PC-9 (cell line): ENCODE data around the gene KY.

Experiments
- EZH2 ChIP-seq: fragments of 200-600 bp; sonication (generic); IDR thresholded peaks from 2 replicates; pipeline ENCODE4 v1.8.0; 2017; ENCODE audit warnings: antibody characterized with exemption, low read depth
- TF ChIP-seq, protein P1 (sequence below): fragments of 200-600 bp; sonication (generic); conservative IDR thresholded peaks from 2 replicates; pipeline ENCODE4 v1.6.1; 2017; ENCODE audit warnings: mixed run types, antibody characterized with exemption, mild to moderate bottlenecking, moderate library complexity

DNA sequence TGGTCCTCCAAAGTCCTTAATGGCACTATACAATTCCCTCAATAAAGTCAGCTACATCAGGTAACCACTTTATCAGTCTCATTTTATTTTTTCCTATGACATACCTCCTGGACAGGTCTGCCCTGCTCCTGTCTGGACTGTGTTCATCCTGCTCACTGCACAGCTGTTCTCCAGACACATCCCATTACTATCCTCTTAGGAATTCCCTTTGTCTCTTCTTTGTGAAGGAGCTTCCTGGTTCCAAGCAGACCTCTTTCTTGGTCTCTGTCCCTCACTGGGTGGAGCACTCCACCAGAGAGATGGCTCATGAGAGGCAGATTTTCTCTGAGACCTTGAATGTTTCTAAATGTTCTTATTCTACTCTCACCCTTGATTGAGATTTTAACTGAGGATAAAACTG, 60.1 kb downstream of the KY start:
- TF ChIP-seq, protein P1, sequence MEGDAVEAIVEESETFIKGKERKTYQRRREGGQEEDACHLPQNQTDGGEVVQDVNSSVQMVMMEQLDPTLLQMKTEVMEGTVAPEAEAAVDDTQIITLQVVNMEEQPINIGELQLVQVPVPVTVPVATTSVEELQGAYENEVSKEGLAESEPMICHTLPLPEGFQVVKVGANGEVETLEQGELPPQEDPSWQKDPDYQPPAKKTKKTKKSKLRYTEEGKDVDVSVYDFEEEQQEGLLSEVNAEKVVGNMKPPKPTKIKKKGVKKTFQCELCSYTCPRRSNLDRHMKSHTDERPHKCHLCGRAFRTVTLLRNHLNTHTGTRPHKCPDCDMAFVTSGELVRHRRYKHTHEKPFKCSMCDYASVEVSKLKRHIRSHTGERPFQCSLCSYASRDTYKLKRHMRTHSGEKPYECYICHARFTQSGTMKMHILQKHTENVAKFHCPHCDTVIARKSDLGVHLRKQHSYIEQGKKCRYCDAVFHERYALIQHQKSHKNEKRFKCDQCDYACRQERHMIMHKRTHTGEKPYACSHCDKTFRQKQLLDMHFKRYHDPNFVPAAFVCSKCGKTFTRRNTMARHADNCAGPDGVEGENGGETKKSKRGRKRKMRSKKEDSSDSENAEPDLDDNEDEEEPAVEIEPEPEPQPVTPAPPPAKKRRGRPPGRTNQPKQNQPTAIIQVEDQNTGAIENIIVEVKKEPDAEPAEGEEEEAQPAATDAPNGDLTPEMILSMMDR: no peak
- no peak for TF ChIP-seq EZH2
